HG02970 (cell line): ENCODE results near the gene PPP1R16B.

Experiments used
- ATAC-seq: cut with Tn5 transposase; IDR thresholded peaks from one replicate; pipeline ENCODE4 v1.9.1; 2021; ENCODE audit warnings: mild to moderate bottlenecking, moderate library complexity, moderate number of reproducible peaks; ENCODE audit not compliant: unreplicated experiment, low FRiP score

The PPP1R16B gene

DNA sequence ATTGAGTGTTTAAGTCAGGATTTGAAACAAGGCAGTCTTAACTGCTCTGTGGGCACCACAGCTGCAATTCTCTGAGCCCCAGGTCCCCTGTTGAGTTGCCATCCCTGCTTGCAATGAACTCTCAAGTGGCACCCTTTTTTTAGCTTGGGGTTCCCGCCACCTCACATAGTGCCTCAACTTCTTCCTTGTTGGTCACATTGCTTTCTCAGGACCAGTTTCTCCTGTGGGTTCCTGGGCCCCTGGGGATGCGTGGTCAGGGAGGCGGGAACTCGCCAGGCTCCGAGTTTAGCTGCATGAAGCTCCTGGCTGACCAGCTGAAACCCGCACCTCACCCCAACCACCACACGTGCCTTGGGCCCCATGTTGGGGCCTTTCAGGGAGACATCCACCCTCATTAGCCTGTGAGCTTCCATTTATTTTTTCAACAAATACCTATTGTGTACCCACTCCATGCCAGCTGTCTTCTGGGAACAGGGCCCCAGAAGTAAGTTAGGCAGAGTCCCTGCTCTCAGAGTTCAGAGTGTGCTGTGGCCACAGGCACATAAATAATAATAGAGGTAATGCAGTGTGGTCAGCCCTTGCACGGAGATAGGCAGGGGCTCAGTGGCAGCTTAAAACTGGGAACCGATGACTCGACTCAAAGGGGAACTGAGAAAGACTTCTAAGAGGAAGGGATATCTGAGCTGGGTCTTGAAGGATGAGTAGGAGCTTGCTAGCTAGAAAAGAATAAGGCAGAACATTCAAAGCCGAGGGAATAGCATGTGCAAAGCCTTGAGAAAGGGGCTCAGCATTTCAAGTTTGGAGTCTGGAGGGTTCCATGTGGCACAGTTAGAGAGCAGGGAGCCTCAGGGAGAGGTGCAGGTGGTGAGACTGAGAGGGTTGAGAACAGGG lies 86.8 kb downstream of the PPP1R16B start:
- no peak for ATAC-seq

DNA sequence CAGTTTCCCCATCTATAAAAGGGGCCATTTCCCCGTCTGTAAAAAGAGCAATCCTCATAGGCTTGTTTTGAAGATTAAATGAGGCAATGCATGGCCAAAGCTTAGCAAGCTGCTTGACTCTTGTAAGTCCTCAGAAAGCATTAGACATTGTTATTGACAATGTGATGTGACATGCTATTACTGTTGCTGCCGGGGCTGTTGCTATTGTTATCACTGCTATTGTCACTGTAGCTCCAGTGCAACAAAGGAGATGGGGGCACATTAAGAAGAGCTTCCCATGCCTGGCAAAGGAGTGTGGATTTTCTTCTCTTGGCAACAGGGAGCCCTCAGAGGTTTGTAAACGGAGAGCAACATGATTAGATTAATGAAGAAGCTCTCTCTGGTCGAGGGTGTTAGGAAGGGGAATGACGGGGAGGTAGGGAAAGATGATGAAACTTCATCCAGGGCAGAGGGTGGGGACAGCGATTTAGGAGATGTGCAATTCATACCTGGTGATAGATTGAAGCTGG lies 87.6 kb downstream of the PPP1R16B start:
- no peak for ATAC-seq

DNA sequence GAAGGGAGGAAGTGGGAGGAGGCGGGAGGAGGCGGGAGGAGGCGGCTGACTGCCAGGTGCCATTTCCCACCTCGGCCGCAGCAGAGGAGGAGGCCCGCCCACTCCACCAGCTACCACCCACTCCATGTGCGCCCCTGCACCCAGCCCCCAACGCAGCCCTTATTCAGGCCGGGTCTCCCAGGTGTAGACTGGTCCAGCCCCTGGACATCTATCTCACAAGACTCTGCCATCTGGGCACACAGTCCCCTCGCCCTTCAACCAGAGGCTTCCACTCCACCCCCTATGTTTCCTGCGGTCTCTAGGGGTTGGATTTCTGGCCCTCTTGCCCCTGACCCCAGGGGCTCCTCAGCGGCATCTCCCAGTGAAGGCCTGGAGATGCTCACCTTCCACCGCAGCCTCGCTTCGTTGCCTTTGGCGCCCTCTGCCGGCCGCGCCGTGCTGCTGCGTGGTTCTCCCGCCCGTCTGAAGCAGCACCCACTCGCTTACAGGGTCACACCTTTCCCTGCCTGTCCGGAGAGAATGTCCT lies 88.1 kb downstream of the PPP1R16B start:
- ATAC-seq = no peak

DNA sequence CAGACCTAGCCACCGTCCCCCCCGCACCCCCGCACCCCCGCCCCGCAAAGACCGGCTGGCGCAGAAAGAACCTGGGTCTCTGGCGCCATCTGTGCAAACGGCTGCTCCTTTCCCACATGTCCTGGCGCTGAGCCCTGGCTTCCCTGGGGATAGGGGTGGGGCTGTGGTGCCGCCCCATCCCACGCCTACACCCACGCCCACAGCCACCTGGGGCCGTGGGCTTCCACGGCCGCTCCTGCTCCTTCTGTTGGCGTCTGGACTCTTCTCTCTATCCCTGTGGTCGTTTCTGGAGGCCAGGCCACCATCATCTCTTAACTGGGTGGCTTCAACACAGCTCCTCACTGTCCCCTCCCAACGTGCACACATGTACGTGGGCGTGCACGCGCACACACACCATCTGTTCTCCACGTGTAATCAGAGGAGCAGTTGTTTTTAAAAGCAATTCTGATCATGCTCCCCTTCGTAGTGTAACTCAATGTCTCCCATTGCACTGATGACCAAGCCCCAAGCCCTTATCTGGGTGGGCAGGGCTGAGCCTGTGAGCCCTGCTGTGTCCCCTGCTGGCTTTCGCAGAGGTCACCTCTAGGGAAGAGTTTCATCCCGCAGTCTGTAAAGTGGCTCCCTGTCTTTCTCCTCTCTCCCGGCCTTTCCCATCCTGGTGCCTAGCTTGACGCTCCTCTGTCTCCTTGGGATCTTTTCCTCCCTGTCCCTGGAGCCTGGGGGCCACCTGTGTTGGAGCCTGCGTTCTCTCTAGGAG lies 88.8 kb downstream of the PPP1R16B start:
- no peak for ATAC-seq

DNA sequence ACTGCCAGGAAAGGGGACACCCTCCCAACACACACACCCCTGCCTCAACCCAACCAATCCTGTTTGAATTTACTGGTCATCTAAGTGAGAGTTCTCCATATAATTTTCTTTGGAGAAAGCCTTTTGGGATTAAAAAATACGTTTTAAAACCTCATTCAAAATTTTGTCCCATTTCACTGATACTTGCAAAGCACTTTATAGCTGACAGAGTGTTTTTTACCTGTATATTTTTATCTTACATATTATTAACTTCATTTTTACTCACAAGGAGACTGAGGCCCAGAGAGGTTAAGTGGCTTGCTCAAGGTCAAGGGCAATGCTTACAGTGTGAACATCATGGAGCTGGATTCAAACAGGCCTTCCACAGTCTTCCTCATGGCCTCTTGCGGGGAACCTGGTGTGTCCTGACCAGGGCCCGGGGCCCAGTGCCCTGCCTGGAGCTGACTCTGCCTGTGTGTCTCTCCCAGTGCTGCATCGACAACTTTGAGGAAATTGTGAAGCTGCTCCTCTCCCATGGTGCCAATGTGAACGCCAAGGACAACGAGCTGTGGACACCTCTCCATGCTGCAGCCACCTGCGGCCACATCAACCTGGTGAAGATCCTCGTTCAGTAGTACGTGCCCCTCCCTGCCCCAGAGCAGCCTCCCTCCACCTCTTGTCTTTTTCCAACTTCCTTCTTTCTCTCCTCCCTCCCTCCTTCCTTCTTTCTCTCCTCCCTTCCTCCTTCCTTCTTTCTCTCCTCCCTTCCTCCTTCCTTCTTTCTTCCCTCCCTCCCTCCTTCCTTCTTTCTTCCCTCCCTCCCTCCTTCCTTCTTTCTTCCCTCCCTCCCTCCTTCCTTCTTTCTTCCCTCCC lies 89.8 kb downstream of the PPP1R16B start:
- no peak for ATAC-seq

DNA sequence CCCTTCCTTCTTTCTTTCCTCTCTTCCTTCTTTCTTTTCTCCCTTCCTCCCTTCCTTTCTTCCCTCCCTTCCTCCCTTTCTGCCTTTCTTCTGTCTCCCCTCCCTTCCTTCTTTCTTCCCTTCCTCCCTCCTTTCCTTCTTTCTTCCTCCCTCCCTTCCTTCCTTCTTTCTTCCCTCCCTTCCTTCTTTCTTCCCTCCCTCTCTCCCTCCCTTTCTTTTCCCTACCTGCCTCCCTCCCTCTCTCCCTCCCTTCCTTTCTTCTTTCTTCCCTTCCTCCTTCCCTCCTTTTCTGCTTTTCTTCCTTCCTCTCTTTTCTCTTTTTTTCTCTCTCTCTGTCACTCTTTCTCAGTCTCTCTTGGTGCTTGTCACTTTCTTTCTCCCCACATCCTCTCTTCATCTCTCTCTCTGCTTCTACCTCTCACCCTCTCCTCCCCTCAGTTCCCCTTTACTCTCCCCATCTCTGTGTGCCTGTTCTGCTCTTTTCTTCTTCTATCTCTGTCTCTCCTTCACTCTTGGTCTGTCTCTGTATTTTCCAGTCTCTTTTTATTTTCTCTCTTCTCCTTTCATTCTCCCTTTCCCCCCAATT lies 90.6 kb downstream of the PPP1R16B start:
- no peak for ATAC-seq

DNA sequence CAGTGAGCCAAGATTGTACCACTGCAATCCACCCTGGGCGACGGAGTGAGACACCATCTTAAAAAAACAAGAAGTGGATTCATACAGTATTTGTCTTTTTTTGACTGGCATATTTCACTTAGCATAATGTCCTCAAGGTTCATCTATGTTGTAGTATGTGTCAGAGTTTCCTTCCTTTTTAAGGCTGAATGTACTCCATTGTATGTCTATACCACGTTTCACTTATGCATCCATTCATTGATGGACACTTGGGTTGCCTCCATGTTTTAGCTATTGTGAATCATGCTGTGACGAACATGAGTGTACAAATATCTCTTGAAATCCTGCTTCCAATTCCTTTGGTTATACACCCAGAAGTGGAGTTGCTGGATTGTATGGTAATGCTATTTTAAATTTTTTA lies 91.8 kb downstream of the PPP1R16B start:
- ATAC-seq = no peak

DNA sequence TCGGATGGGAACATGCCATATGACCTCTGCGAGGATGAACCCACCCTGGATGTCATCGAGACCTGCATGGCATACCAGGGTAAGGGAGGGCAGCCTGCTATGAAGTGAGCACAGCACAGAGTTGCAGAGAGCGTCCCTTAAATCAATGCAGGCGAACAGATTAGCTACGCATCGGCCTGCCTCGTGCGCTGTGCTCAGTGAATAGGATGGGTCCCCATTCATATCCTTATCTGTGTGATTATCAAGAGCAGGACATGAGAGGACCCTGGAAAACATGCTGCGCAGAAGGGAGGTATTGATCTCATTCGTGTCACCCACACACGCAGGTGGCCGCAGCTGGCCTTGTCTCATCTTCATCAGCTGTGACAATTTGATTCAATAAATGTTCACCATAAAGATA lies 95.1 kb downstream of the PPP1R16B start:
- ATAC-seq = no peak

DNA sequence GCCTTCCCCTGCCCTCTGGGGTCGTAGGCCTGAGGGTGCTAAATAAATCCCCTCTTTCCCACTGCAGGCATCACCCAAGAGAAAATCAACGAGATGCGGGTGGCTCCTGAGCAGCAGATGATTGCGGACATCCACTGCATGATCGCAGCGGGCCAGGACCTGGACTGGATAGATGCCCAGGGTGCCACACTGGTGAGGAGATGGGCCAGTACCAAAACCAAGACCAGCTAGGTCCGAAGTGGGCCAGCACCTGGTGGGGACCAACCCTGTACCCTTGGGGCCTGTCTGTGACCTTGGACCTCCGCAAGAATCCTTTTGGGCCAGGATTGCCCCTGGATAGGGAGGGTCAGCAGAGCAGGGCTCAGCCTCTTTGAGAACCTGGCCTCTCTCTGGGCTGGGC lies 97.1 kb downstream of the PPP1R16B start:
- ATAC-seq = no peak

DNA sequence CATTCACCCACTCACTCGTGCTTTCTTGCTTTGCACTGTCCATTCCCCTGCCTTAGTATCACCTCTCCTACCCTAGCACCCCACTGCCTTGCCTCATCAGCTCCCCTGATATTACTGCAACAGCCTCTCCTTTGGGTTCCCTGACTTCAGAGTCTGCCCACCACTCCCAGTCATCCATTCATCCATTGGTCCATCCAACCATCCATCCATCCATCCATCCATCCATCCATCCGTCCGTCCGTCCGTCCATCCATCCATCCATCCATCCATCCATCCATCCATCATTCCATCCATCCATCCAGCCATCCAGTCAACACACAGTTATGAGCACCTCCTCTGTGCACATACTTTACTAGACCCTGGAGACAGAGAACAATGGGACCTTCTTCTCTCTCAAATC lies 97.8 kb downstream of the PPP1R16B start:
- no peak for ATAC-seq

DNA sequence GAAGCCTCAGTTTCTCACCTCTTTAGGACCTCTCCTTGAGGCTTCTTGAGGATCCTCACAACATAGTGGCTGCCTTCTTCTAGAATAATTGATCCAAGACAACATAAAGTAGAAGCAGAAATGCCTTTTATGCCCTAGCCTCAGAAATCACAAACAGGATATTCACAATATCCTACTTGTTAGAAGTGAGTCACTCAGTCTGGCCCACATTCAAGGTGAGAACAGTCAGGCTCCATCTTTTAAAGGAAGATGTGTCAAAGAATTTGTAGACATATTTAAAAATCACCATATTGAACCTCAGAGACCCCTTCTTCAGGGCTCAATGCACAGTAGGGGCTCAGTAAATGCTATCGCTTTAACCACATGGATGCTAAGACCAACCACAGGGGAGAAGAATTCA lies 99.9 kb downstream of the PPP1R16B start:
- ATAC-seq = no peak

DNA sequence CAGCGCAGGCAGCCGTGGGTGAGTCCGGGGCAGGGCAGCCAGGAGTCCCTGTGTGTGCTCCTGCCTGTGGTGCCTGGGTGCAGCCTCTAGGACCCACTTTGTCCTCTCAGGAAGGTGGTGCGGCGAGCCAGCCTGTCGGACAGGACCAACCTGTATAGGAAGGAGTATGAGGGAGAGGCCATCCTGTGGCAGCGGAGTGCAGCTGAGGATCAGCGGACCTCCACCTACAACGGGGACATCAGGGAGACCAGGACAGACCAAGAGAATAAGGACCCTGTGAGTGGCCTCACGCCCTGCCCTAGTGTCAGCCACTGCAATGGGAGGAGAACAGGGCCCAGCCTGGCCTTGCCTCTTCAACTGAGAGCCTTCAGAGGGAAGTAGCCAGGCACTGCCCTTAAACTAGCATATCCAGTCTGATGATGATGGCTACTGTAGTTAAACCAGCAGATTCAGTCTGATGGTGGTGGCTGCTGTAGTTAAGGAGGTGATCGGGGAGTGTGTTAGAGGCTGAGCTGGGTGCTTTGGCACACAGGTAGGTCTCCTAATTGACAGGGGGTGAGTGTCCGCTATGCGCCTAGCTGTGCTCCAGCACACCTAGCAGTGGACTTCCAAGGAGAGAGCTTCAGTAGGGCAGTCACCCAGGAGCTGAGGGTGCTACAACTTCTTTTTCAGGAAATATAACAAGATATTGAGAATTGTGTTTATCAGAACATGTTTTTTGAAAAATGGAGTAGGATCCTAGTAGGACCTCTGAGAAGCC lies 102.6 kb downstream of the PPP1R16B start:
- no peak for ATAC-seq

DNA sequence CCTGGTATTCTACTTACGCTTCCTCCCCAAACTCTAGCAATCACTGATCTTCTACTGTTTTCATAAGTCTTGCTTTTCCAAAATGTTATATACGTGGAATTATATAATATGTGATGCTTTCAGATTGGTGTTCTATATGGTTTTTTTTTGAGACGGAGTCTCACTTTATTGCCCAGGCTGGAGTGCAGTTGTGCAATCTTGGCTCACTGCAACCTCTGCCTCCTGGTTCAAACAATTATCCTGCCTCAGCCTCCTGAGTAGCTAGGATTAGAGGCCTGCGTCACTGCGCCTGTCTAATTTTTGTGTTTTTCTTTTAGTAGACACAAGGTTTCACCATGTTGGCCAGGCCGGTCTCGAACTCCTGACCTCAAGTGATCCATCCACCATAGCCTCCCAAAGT lies 109.9 kb downstream of the PPP1R16B start:
- ATAC-seq = no peak

DNA sequence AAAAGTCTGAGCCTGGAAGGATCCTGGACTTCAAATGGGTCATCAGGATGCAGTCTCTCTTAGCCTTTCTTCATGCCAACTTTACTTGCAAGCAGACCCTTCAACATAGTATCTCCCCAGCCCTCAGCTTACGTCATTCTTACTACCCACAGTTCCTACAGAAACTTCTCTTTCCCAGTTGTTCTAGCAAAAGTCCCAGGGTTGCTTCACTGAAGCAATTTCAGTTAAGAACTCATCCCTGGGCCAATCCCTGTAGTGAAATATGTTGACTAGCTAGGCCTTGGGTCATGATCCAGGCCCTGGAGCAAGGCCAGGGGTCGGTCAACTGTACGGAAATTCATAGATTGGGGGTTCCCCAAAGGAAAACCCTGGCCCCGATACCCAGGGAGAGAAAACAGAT lies 112.2 kb downstream of the PPP1R16B start:
- ATAC-seq = no peak

DNA sequence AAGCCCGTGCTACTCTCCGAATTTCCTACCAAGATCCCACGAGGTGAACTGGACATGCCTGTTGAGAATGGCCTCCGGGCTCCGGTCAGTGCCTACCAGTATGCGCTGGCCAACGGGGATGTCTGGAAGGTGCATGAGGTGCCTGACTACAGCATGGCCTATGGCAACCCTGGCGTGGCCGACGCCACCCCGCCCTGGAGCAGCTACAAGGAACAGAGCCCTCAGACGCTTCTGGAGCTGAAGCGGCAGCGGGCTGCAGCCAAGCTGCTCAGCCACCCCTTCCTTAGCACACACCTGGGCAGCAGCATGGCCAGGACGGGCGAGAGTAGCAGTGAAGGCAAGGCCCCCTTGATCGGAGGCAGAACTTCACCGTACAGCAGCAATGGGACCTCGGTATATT lies 112.7 kb downstream of the PPP1R16B start:
- no peak for ATAC-seq

DNA sequence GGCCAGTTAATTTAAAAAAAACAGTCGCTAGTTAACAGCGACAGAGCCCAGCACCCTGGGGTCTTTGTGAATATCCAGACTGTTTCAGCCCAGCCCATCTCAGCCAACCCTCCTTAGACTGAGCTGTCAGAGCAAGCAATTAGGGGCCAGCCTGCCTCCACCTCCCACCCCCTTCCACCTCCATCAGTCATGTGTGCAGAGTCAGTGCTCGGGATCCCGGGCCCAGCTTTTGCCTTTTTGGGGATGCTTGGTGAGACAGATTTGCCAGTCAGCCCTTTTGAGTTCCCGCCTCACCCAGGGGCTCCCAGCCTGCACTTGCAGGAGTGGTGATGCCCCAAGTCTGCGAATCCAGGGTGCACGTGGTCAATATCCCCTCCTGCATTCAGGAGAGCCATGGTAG lies 114.2 kb downstream of the PPP1R16B start:
- no peak for ATAC-seq

DNA sequence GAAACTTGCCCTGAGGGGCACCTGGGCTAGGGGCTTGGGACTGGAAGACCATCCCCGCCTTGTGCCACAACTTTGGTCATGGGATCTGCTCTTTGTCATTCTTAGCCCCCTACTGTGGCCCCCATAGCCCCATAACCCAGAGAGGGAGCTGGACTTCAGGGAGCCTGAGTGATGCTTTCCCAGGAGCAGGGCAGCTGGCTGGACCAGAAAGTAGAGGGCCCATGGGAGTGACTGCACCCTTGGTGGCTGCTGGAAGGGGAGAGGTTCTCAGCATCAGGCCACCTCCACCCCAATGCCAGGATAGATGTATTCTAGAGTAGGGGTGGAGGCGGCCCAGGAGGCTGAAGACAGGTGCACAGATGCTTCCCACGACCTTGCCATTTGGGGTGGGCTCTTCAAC lies 114.9 kb downstream of the PPP1R16B start:
- no peak for ATAC-seq

DNA sequence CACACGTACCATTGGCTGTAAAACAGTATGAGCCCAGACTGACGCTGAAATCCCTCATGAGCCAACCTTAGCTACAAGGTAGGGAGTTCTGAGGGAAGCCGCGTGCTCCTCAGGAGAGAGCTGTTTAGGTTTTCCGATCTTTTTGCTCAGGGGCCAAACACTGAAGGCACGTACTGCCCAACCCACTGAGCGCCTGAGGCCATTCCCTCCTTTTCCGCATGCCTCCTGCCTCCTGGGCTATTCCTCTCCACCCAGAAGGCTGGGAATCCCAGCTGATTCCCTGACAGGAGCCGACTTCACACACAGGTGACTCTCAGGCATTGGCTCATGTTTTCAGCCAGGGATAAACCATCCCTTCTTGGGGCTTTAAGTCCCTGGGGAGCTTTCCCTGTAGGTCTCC lies 115.4 kb downstream of the PPP1R16B start:
- ATAC-seq = no peak

DNA sequence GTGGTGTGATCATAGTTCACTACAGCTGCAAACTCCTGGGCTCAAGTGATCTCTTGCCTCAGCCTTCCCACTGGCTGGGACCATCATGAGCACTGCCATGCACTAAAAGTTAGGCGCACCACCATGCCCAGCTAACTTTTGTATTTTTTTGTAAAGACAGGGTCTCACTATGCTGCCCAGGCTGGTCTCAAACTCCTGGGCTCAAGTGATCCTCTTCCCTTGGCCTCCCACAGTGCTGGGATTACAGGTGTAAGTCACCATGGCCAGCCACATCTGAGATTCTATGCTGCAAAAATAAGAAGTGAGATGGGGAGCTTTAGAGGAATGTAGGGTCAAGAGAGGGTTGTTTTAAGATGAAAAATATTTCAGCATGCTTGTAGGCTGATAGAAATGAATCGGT lies 119.2 kb downstream of the PPP1R16B start:
- ATAC-seq = no peak
